Measurements from ENCODE around the gene HACD3. TPM values are rescaled to one million over a fixed set of nuclear protein-coding genes. Genes with fewer than 3 reads are reported as not detected.

HACD3 gene
- total RNA-seq, 1 experiment from 2014 or later, result 133 TPM

DNA sequence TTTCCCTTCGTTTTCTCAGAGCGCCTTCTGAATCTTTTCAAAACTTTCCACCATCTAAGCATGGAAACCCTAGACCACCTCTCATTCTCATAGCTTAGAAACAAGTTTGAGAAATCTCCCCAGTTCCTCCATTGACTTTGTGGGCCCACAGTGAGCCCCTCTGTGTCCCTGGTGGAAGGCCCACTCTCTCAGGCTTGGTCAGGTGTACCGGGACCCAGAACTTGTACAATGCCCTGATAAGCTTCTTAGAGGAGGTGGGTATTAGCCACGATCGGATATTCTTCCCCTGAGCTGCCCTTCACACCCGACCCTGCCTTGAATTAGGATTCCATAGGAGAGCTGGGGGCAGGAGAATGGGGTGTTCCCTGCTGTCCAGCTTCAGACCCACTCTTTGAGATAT is 91.4 kb downstream of the HACD3 start, which contains the start of gene SLC24A1:
TSS of gene SLC24A1 (plus strand) at position 301 of the 400 bp plus-strand sequence. CDS start 2,143 bp downstream, outside the sequence.
- peaks cover 6% of the 10 kb centered on the region; the same call in 1 of the 2 replicates for H3K4me1 ChIP-seq (ENCODE audit: insufficient read depth, low read length)
- H3T11ph ChIP-seq (ENCODE audit: low read length), result no peak within 1 kb of the TSS
- no peaks in the 10 kb centered on the region for H3K27me3 Mint-ChIP-seq (ENCODE audit: low read depth)
- no peak within 1 kb of the TSS for H3K4ac ChIP-seq (ENCODE audit: low read depth, low read length)
- no peak for DNase-seq
- H3K9me3 ChIP-seq (ENCODE audit: control insufficient read depth, low read depth, low read length), result no peaks in the 10 kb centered on the region
- no peak within 1 kb of the TSS for H2AFZ ChIP-seq (ENCODE audit: low read length)
- H3K18ac ChIP-seq (ENCODE audit: insufficient read length, low read depth, low read length), result no peak within 1 kb of the TSS
- H3K27ac Mint-ChIP-seq, result no peak within 1 kb of the TSS; a peak in 1 of 7 replicates
- H3K23me2 ChIP-seq (ENCODE audit: insufficient read length, low read depth, low read length, poor library complexity, severe bottlenecking), result no peaks in the 10 kb centered on the region
- no peak within 1 kb of the TSS for H3K9ac ChIP-seq (ENCODE audit: extremely low read depth, insufficient read length, low read length)
- WGBS (ENCODE audit: extremely low coverage, insufficient read length, low lambda C conversion rate), result no CpG with 5 or more reads among the region's 6 CpGs
- H3K4me1 Mint-ChIP-seq, result peaks cover 10 to 13% of the 10 kb centered on the region in 2 experiments
- no peak within 1 kb of the TSS for H2BK5ac ChIP-seq (ENCODE audit: insufficient read length, low read length)
- H3K4me3 Mint-ChIP-seq, result no peak within 1 kb of the TSS
- no peak within 1 kb of the TSS for H3K14ac ChIP-seq (ENCODE audit: insufficient read depth, low read length)
- H3K27me3 ChIP-seq (ENCODE audit: insufficient read depth, low read length), result no peaks in the 10 kb centered on the region
- H2AK5ac ChIP-seq (ENCODE audit: insufficient read length, low read length), result no peak within 1 kb of the TSS
- TF ChIP-seq, protein P1, sequence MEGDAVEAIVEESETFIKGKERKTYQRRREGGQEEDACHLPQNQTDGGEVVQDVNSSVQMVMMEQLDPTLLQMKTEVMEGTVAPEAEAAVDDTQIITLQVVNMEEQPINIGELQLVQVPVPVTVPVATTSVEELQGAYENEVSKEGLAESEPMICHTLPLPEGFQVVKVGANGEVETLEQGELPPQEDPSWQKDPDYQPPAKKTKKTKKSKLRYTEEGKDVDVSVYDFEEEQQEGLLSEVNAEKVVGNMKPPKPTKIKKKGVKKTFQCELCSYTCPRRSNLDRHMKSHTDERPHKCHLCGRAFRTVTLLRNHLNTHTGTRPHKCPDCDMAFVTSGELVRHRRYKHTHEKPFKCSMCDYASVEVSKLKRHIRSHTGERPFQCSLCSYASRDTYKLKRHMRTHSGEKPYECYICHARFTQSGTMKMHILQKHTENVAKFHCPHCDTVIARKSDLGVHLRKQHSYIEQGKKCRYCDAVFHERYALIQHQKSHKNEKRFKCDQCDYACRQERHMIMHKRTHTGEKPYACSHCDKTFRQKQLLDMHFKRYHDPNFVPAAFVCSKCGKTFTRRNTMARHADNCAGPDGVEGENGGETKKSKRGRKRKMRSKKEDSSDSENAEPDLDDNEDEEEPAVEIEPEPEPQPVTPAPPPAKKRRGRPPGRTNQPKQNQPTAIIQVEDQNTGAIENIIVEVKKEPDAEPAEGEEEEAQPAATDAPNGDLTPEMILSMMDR (conservative IDR thresholded peaks at IDR 0.05), result no peak
- no peak within 1 kb of the TSS for H3K56ac ChIP-seq (ENCODE audit: insufficient read length, low read depth, low read length)
- no peak within 1 kb of the TSS for H2BK120ac ChIP-seq (ENCODE audit: low read depth, low read length, poor library complexity, severe bottlenecking)
- peaks cover 0 to 5% (median 0%) of the 10 kb centered on the region in 3 experiments; a peak in 2 of 7 replicates for H3K36me3 Mint-ChIP-seq (ENCODE audit: insufficient read depth in 1 of 3, low read depth in 3 of 3)
- no peak within 1 kb of the TSS for H4K8ac ChIP-seq (replicated peaks; ENCODE audit: insufficient read length, low read depth, low read length)
- H2BK15ac ChIP-seq (ENCODE audit: low read depth, low read length), result no peak within 1 kb of the TSS
- no peaks in the 10 kb centered on the region for H3K79me1 ChIP-seq (ENCODE audit: insufficient read depth, low read depth, low read length, poor library complexity, severe bottlenecking)
- no peaks in the 10 kb centered on the region for H4K20me1 ChIP-seq (ENCODE audit: control insufficient read depth, insufficient read depth, insufficient read length)
- no peak within 1 kb of the TSS for H3K27ac ChIP-seq (ENCODE audit: insufficient read length, low read depth, low read length)
- H3K23ac ChIP-seq (ENCODE audit: insufficient read length, low read depth, low read length), result no peak within 1 kb of the TSS
- no peak within 1 kb of the TSS for H2BK12ac ChIP-seq (ENCODE audit: insufficient read length, low read depth, low read length)
- no peak within 1 kb of the TSS for H4K91ac ChIP-seq (ENCODE audit: insufficient read length, low read depth, low read length)
- H2BK20ac ChIP-seq (ENCODE audit: low read depth, low read length, poor library complexity, severe bottlenecking), result no peak within 1 kb of the TSS
- H3K4me2 ChIP-seq (ENCODE audit: insufficient read depth, insufficient read length, low read length), result no peak within 1 kb of the TSS
- no peak within 1 kb of the TSS for H4K5ac ChIP-seq (ENCODE audit: insufficient read length, low read depth, low read length)
- no peaks in the 10 kb centered on the region for H3K79me2 ChIP-seq (ENCODE audit: insufficient read depth, low read length)
- H3K9me3 Mint-ChIP-seq, result no peaks in the 10 kb centered on the region

Data from H9 (cell line).